ENCODE results near the gene C6orf118.
A peak's percentile ranks its signal among the peaks of the same experiment; 100 is the strongest.

C6orf118 gene

GRCh38 chr6:165243801-165244200 lies 65.6 kb downstream of the C6orf118 start:
- no peak for DNase-seq

GRCh38 chr6:165236326-165236725 lies 73.1 kb downstream of the C6orf118 start:
- no peak for DNase-seq

- no peak for DNase-seq
Measured at GRCh38 chr6:165232731-165233488, 76.5 kb downstream of the C6orf118 start.

- peak; percentile 59 for DNase-seq
Measured at GRCh38 chr6:165231581-165232561, 77.5 kb downstream of the C6orf118 start.

- no peak for DNase-seq
Measured at GRCh38 chr6:165231177-165231576, 78.2 kb downstream of the C6orf118 start.
